GM18499 (cell line): ENCODE measurements around the gene RAPSN.
A peak's percentile ranks its signal among the peaks of the same experiment; 100 is the strongest.

ENCODE experiments used
- ATAC-seq: cut with Tn5 transposase; IDR thresholded peaks from one replicate; pipeline ENCODE4 v1.9.1; 2021; ENCODE audit warnings: moderate number of reproducible peaks; ENCODE audit not compliant: insufficient read depth, unreplicated experiment

The RAPSN gene

DNA sequence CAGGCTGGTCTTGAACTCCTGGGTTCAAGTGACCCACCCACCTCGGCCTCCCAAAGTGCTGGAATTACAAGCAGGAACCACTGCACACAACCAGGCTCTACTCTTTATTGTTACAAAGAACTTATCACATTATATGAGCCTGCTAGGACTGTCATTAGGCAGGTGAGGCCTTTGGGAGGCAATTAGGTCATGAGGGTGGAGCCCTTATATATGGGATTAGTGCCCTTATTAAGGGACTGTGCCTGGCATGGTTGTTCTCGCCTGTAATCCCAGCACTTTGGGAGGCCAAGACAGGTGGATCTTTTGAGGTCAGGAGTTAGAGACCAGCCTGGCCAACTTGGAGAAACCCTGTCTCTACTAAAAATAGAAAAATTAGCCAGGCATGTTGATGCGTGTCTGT lies 12.2 kb downstream of the RAPSN start:
- ATAC-seq, result no peak

DNA sequence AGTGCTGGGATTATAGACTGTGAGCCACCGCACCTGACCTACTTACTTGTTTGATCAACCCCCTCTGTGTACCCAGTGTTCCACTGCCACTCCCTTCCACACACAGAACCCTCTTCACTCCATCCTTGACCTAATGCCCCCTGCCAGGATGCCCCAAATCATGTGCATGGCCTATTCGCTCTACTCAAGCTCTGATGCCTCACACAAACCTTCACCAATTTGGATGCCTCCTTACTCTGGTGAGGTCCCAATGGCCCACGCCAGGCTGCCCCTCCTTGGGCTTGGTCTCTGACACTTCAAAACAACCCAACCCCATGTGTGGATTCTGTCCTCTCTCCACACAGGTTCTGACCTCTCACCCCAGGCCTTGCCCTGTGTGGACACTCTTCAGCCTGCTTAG lies 13.2 kb downstream of the RAPSN start:
- no peak for ATAC-seq

DNA sequence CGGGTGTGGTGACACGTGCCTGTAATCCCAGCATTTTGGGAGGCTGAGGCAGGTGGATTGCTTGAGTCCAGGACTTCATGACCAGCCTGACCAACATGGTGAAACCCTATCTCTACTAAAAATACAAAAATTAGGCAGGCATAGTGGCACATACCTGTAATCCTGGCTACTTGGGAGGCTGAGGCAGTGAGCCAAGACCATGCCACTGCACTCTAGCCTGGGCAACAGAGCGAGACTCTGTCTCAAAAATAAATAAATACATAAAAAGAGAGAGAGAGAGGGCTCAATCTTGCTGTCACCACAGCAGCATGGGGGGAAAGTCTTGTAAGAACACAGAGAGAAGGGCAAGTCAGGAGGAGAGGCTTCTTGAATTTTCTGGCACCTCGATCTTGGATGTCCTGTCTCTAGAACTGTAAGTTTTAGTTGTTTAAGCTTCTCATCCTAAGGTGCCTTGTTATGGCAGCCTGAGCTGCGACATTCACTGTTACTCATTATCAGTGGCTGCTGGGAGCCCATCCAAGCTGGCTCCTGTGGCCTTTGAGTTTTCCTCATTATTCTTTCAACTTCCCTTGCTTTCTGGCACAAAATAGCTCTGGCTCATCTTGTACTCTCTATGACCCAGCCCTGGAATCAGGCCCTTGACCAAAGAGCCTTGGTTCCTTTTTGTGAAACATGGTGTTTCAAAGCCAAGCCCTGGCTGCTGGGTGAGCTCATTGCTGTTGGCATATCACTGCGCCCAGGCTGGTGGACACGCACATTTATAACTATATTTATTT lies 14.7 kb downstream of the RAPSN start:
- ATAC-seq, result no peak

DNA sequence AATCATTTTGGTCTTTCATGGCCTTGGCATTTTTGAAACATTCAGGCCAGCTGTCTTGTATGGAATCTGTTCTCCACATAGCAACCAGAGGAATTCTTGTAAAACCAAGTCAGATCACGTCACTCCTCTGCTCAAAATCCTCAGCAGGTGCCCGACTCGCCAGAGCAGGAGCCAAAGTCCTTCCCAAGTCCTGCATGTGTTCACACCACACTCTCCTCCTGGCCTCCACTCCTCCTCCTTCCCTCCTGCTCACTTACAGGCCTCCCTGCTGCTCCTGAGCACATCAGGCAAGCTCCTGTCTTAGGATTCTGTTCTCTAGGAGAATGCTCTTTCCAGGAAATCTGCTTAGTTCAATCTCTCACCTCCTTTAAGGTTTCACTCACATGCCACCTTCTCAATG lies 15.8 kb downstream of the RAPSN start:
- ATAC-seq, result no peak

DNA sequence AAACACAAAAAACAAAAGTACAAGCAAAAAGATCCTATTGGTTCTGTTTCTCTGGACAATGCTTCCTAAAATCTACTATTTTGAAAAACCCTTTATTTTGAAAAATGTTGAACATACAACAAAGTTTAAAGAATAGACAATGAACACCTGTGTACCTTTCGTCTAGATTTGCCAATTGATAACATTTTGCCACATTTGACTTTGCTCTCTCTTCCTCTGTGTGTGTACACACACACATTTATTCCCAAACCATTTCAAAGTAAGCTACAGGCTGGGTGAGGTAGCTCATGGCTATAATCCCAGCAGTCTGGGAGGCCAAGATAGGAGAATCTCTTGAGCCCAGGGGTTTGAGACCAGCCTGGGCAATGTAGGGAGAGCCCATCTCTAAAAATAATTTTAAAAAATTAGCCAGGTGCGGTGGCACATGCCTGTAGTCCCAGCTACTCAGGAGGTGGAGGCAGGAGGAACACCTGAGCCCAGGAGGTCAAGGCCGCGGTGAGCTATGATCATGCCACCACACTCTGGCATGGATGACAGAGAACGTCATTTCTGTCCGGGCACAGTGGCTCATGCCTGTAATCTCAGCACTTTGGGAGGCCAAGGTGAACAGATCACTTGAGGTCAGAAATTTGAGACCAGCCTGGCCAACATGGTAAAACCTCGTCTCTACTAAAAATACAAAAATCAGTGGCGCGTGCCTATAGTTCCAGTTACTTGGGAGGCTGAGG lies 17.4 kb downstream of the RAPSN start:
- no peak for ATAC-seq

- no peak for ATAC-seq
Observed at GRCh38 chr11:47430524-47430923, 18.4 kb downstream of the RAPSN start.

DNA sequence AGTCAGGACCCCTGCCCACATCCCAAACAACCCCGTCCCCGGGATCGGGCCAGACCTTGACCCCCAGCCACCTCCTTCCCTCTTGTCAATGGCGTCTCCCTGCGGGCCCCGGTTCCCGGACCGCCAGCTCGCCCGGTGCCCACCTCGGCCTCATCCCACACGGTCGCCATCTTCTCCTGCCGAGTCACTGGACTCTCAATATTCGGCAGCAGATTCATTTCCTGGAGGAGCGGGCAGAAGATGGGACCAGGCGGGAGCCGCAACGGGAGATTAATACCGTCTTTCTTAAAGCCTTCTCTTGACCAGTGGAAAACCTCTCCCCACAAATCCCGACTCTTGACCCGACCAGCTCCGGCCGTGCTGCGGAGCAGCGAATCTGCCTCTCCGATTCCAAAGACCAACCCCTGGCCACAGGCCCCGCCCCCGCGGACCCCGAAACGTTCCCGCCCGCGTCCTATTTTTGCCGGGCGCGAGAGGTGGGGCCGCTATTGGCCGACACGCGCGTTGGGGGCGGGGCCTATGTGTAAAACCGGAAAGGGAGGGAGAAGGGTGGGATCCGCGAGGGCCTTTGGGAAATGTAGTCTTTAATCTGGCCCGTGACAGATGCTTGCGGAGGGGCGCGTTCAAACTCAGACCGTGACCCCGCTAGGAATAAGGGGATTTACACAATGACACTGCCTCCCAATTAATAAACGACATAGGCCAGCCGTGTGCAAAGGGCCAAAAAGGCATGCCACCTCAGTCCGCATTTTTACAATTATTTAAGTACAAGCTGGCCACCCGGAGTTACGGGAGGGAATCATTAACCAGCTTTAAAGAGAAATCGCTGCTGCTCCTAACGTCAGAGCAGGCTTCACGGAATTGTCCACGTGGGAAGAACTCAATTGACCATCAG lies 22.6 kb downstream of the RAPSN start, which contains the start of gene PSMC3:
PSMC3 (minus strand) TSS at position 378 of the 895 bp plus-strand sequence; CDS start at position 218, 160 bp downstream.
- peak; percentile 55 for ATAC-seq

DNA sequence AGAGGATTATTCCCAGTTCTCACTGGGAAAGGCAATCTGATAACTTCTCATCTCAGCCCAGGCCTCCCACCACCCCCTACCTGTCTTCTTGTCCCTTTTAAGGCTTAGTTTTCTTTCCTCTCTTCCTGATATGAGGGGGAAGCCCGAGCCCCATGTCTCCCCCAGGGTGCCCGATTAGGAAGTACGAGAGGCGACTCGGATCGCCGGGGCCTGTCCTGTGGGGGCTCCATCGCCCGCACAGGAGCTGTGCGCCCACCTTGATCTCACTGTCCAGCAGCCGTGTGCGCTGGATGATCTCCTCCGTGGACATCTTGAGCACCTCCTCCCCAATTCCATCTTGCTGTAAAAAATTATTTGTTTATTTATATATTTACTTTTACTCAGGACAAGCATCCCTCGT lies 23.3 kb downstream of the RAPSN start:
- no peak for ATAC-seq

DNA sequence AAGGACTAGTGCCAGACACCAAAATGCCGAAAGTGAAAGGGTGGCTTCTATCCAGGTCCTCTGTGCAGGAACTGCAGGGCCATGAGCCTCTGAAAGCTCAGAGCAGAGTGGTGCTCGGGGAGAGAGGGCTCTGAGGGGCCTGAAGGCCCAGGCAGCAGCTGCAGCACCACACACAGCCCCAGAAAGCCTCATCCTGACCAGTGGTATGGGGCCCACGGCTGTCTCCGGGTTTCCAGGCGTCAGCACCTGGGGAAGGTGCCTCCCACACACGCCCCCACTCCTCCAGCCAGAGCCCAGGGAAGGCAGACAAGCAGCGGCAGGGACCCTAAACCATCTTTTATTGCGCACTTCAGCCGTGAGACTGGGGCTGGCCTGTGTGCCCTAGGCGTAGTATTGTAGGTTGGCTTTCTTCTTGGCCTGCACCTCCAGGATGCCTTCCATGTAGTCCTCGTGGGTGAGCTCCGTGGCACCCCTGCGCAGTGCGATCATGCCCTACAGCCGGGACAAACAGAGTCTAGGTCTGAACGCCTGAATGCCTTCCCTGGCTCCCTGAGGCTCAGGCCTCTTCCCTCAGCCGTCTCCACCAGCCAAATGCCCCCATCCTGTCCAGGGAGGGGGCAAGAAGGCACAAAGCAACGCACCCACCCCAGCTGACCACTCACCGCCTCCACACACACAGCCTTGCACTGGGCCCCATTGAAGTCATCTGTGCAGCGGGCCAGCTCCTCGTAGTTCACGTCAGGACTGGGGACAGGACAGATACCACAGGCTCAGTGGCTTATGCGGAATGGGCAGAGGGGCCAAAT lies 30.3 kb downstream of the RAPSN start:
- no peak for ATAC-seq

- ATAC-seq, result no peak
Observed at GRCh38 chr11:47417712-47418111, 31.2 kb downstream of the RAPSN start.

DNA sequence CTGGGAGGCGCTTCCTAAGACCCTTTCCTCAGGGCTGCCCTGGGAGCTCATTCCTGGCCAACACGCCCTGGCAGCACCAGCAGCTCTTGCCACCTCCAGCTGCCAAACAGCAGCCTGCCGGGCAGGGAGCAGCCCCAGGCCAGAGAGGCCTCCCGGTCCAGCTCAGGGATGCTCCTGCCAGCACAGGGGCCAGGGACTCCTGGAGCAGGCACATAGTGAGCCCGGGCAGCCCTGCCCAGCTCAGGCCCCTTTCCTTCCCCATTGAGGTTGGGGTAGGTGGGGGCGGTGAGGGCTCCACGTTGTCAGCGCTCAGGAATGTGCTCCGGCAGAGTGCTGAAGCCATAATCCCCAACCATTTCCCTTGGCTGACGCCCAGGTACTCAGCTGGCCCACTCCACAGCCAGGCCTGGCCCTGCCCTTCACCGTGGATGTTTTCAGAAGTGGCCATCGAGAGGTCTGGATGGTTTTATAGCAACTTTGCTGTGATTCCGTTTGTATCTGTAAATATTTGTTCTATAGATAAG lies 32.9 kb downstream of the RAPSN start:
- ATAC-seq, result no peak

GRCh38 chr11:47415091-47415854 lies 33.7 kb downstream of the RAPSN start:
- ATAC-seq, result no peak

DNA sequence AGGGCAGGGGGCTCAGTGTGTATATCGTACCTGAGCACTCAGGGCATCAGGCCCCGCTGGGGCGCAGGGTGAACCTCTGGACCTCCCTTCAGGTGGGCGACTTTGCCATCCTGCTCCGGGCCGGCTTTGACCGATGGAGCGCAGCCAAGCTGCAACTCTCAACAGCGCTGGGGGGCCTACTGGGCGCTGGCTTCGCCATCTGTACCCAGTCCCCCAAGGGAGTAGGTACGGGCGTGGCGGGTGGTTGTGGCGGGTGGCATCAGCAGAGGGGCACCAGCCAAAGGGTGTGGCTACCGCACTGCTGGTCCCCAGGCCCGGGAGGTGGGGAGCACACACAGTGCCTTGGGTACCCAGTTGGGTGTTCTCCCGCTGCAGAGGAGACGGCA lies 34.3 kb downstream of the RAPSN start:
- ATAC-seq, result no peak

DNA sequence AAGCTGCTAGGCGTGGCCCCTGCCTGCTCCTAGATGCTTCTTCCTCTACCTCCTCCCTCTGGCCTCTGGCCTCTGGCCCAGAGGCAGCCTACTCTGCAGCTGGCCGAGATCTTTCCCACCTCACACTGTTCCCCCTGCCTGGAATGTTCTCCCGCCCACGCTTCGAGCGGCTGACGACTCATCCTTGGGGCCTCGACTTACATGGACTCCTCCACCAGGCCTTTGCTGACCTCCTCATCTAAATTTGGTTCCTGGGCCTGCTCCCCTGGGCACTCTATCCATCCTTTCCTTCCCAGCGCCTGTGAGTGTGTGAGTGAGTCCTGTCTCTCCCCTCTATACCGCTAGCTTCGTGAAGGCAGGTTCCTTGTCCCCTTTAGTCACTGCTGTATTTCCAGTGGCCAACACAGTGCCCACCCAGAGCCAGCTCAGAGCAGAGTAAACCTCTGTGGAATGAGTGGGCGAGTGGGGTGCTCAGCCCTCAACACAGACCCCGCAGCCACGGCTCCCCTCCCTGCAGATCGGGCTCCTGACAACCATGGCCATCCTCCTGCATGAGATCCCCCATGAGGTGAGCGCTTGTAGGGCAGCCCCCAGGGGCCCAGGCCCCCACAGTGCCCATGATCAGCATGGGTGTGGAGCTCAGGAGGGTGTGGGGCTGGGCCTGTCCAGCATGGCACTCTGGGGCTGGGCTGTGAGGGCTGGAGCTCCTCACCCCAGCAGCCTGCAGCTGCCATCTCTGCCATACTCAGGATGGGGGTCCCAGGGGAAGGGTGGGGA lies 34.8 kb downstream of the RAPSN start:
- no peak for ATAC-seq

DNA sequence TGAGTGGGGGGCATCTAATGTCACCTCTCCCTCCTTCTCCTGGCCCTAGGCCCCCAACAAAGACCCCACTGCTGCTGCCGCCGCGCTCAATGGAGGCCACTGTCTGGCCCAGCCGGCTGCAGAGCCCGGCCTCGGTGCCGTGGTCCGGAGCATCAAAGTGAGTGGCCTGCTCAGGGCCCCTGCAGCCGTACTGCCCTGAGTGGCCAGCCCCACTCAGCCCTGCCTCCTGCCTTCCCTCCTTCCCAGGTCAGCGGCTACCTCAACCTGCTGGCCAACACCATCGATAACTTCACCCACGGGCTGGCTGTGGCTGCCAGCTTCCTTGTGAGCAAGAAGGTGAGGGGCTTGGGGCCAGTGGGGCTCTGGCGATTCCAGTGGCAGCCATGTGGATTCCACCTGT lies 35.6 kb downstream of the RAPSN start:
- no peak for ATAC-seq

DNA sequence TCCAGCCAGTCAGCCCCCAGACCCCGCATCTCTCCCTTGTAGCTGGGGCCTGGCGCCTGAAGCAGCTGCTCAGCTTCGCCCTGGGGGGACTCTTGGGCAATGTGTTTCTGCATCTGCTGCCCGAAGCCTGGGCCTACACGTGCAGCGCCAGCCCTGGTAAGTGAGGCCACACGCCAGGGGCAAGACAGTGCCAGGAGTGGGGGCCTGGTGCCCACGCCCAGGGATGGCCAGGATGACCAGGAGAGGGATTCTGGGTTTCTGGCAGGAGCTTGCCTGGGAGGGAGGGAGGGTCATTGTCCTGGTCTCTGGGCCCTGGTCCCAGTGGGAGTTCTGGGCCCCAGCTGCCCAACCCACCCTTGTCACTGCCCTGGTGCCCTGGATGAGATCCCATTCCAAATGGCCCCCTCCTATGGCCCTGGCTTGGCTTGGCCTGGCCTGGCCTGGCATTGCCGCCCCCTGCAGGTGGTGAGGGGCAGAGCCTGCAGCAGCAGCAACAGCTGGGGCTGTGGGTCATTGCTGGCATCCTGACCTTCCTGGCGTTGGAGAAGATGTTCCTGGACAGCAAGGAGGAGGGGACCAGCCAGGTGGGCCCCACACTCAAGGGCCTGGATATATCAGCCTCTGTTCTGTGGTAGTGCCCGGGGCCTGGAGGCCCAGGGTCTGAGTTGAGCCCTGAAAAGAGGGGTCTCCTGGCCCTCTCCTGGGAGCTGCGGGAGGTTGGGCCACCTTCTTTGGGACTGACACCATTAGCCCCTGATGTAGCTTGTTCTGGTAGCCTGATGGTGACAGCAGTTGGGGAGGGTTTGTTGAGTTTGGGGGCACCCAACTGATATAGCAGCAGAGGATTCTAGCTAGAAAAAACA lies 36.8 kb downstream of the RAPSN start:
- no peak for ATAC-seq
